Stimulated activated CD4-positive, alpha-beta T cell treated with anti-CD3 and anti-CD28 coated beads, Interleukin-2, amount 100 ng/mL, for 4 hours (primary cell): Measurements from ENCODE around the gene TOR2A.
"Not testable (repeated sequence)": the region's sequence is repeated elsewhere in the genome, so short reads cannot be mapped to it uniquely, and the experiment has no call there.

Experiments
- DNase-seq: peaks from one replicate; pipeline ENCODE4 v3.0.0-alpha.2; 2020; ENCODE audit warnings: low read depth

Gene TOR2A

GRCh38 chr9:127768698-127769097 lies 33.6 kb upstream of the TOR2A start:
- no peak for DNase-seq

- DNase-seq = no peak
Observed at GRCh38 chr9:127767909-127768331, 32.8 kb upstream of the TOR2A start.

GRCh38 chr9:127767410-127767809 lies 32.3 kb upstream of the TOR2A start:
- DNase-seq = no peak

- DNase-seq = no peak
Observed at GRCh38 chr9:127765418-127765817, 30.3 kb upstream of the TOR2A start.

- no peak for DNase-seq
Observed at GRCh38 chr9:127763918-127764384, 28.9 kb upstream of the TOR2A start.

- no peak for DNase-seq
Observed at GRCh38 chr9:127762111-127762676, 27.1 kb upstream of the TOR2A start.

GRCh38 chr9:127761491-127761956 lies 26.4 kb upstream of the TOR2A start:
- DNase-seq = no peak

GRCh38 chr9:127761061-127761460 lies 26.0 kb upstream of the TOR2A start:
- no peak for DNase-seq

GRCh38 chr9:127758843-127759242 lies 23.7 kb upstream of the TOR2A start:
- no peak for DNase-seq

GRCh38 chr9:127756776-127757175 lies 21.7 kb upstream of the TOR2A start:
- DNase-seq = not testable (repeated sequence)

GRCh38 chr9:127756233-127756632 lies 21.1 kb upstream of the TOR2A start:
- DNase-seq = no peak

GRCh38 chr9:127755061-127756060 lies 20.3 kb upstream of the TOR2A start:
- no peak for DNase-seq

GRCh38 chr9:127754099-127755060 lies 19.3 kb upstream of the TOR2A start:
- no peak for DNase-seq

- no peak for DNase-seq
Observed at GRCh38 chr9:127753622-127754021, 18.5 kb upstream of the TOR2A start.

- no peak for DNase-seq
Observed at GRCh38 chr9:127753148-127753547, 18.1 kb upstream of the TOR2A start.

- no peak for DNase-seq
Observed at GRCh38 chr9:127751269-127752054, 16.4 kb upstream of the TOR2A start.

GRCh38 chr9:127749090-127749787 lies 14.1 kb upstream of the TOR2A start:
- DNase-seq = no peak

GRCh38 chr9:127746959-127747569 lies 12.0 kb upstream of the TOR2A start:
- no peak for DNase-seq

GRCh38 chr9:127744398-127745110 lies 9.5 kb upstream of the TOR2A start:
- no peak for DNase-seq
